HUES6 (cell line): ENCODE results near the gene FAAH.

Experiments
- H3K27ac ChIP-seq: 2 replicates; pipeline ENCODE4 v1.7.0; 2013; ENCODE audit warnings: low read depth, mild to moderate bottlenecking, low read length, inconsistent platforms
- H3K27me3 ChIP-seq: 2 replicates; pipeline ENCODE4 v1.6.1; 2013; ENCODE audit warnings: low read length; ENCODE audit not compliant: control insufficient read depth, insufficient read depth
- H3K36me3 ChIP-seq: 2 replicates; pipeline ENCODE4 v1.6.1; 2013; ENCODE audit warnings: low read length; ENCODE audit not compliant: control insufficient read depth, insufficient read depth
- H3K4me1 ChIP-seq: 2 replicates; pipeline ENCODE4 v1.6.1; 2013; ENCODE audit warnings: low read length; ENCODE audit not compliant: control insufficient read depth, insufficient read depth
- H3K4me3 ChIP-seq: 2 replicates; pipeline ENCODE4 v1.5.1; 2013; ENCODE audit warnings: low read depth, low read length
- H3K9ac ChIP-seq: one replicate; pipeline ENCODE4 v1.6.1; 2013; ENCODE audit warnings: mild to moderate bottlenecking, low read length
- H3K9me3 ChIP-seq: 2 replicates; pipeline ENCODE4 v1.6.1; 2013; ENCODE audit warnings: low read depth, low read length; ENCODE audit not compliant: control insufficient read depth, insufficient read depth

FAAH gene

DNA sequence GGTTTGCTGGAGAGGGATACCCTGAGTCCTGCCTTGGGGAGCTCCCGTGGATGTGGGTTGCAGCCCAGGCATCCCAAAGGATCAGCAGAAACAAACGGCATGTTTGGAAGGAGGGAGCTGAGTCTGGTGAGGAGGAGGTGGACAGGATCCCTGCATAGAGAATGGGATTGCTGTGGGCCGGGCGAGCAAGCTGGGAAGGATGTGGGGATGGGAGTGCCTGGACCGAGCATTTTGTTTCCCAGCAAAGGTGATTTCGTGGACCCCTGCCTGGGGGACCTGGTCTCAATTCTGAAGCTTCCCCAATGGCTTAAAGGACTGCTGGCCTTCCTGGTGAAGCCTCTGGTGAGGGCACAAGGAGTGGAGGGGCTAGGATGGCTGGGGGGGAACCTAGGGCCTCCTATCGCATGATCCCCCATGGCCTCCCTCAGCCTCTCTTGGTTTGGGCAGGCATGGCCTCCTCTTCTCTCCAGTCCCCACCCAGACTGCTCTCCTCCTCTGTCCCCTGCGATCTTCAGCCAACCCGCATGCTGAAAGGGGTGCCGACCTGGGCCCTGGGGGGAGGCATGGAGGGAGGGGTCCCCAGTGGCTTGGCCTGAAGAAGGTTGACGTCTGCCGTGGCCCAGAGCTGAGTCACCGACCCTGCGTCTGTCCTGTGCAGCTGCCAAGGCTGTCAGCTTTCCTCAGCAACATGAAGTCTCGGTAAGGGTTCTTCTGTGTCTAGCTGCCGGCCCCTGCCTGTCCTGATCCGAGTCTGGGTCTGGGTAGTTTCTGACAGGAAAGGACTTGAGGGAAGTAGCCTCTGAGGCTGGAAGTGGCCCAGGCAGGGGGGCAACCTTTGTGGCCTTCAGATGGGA, 16.3 kb downstream of the FAAH start:
- Histone ChIP-seq H3K36me3 (peaks cover 4% of the 10 kb centered on the region), H3K9me3 (no peaks in the 10 kb centered on the region), H3K27me3 (no peaks in the 10 kb centered on the region), H3K4me3 (no peak overlapping the region), H3K9ac (no peak overlapping the region), H3K27ac (no peak overlapping the region), H3K4me1 (peaks cover 16% of the 10 kb centered on the region)

DNA sequence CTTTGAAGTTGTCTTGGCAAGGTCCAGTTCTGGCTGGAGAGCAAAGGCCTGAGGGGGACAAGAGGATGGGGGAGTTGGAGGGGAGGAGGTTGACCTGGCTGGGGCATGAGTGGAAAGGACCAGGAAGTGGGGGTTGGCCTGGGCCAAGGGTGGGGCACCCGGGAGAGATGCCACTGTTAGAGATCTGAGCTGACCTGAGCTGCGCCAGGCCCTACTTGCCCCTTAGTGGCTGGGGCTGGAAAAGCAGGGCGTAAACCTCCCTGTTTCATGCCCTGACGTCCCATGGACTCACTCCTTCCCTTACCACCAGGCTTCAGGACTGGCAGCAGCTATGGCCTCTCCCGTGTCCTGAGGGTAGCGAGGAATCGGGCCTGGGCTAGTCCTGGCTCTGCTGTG, 16.9 kb downstream of the FAAH start:
- Histone ChIP-seq H3K4me3 (no peak overlapping the region), H3K36me3 (peaks cover 4% of the 10 kb centered on the region), H3K9me3 (no peaks in the 10 kb centered on the region), H3K4me1 (peaks cover 14% of the 10 kb centered on the region), H3K27me3 (no peaks in the 10 kb centered on the region), H3K9ac (no peak overlapping the region), H3K27ac (no peak overlapping the region)

DNA sequence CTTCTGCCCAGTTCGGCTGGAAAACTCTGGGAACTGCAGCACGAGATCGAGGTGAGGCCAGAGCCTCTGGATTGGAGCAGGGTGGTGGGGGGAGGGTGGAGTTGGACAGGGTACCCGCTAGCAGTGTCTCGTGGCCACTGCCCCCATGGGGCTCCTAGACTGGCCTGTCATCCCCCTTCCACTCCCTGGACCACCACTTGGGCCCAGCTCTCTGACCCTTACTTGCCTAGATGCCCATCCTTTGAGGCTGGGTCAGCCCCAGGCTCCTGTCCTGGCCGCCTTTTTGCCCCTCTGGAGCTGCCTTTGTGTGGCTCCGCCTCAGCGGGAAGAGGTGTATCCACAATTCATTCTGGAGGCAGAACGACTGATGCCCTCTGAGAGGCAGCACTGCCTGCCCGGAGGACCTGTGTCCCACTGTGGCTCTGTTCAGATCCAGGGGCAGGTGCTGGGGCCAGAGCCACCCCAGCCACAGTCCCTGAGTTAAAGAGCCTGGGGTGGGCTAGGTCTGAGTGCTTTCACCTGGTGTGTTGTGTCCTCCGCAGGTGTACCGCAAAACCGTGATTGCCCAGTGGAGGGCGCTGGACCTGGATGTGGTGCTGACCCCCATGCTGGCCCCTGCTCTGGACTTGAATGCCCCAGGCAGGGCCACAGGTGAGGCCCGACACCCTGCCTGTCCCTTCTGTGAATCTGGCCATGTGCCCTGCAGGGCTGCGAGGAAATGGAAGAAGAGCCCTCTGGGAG, 17.7 kb downstream of the FAAH start:
- no peak overlapping the region for H3K27ac ChIP-seq
- no peaks in the 10 kb centered on the region for H3K27me3 ChIP-seq
- peaks cover 4% of the 10 kb centered on the region for H3K36me3 ChIP-seq
- H3K4me1 ChIP-seq, result peaks cover 10% of the 10 kb centered on the region
- no peak overlapping the region for H3K4me3 ChIP-seq
- no peaks in the 10 kb centered on the region for H3K9me3 ChIP-seq
- no peak overlapping the region for H3K9ac ChIP-seq

DNA sequence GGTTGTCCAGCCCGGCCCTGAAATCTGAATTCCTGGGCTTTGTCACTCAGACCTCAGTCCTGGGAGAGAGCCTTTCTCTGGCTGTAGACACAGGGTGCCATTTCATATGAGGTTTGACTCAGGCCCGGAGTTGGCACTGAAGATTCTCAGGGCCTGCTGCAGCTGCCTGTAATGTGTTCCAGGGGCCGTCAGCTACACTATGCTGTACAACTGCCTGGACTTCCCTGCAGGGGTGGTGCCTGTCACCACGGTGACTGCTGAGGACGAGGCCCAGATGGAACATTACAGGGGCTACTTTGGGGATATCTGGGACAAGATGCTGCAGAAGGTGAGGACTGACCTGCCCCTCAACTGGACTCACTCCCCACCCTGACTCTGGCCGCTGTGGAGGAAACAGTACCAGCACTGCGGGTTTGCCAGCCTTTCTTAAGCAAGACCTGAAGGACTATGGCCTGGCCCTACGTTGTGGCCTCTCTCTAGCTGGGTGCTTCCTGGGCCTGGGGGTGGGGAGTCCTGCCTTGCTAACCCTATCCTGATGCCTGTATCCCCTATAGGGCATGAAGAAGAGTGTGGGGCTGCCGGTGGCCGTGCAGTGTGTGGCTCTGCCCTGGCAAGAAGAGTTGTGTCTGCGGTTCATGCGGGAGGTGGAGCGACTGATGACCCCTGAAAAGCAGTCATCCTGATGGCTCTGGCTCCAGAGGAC, 18.9 kb downstream of the FAAH start:
- no peaks in the 10 kb centered on the region for H3K9me3 ChIP-seq
- no peaks in the 10 kb centered on the region for H3K27me3 ChIP-seq
- H3K4me3 ChIP-seq, result no peak overlapping the region
- H3K27ac ChIP-seq, result no peak overlapping the region
- peaks cover 4% of the 10 kb centered on the region for H3K36me3 ChIP-seq
- no peaks in the 10 kb centered on the region for H3K4me1 ChIP-seq
- no peak overlapping the region for H3K9ac ChIP-seq

DNA sequence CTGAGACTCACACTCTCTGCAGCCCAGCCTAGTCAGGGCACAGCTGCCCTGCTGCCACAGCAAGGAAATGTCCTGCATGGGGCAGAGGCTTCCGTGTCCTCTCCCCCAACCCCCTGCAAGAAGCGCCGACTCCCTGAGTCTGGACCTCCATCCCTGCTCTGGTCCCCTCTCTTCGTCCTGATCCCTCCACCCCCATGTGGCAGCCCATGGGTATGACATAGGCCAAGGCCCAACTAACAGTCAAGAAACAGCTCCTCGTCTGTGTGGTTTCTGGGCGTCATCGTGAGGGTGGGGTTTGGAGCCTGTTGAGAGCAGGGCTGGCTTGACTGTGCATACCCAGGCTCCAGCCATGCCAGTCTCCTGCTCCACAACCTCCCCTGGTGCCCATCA, 19.5 kb downstream of the FAAH start:
- Histone ChIP-seq H3K27me3 (no peaks in the 10 kb centered on the region), H3K27ac (no peak overlapping the region), H3K36me3 (peaks cover 2% of the 10 kb centered on the region), H3K9ac (no peak overlapping the region), H3K4me1 (no peaks in the 10 kb centered on the region), H3K4me3 (no peak overlapping the region), H3K9me3 (no peaks in the 10 kb centered on the region)

DNA sequence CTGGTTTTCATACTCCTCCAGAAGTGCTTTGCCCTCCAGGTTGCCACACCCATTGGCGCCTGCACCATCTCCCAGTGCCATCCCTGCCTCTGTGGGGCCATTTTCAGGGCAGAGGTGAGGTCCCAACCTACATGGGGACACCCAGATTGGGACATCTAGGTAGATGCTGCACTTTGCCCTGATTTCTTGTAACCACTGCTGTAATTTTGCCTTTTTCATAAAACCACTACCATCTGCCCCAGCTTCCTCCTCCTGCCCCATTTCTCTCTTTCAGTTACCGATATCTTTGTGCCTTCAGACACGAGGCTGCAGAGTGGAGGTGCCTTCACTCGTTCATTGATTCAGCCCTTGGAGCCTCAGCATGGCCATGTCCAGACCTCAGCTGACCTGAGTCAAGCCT, 21.4 kb downstream of the FAAH start:
- Histone ChIP-seq H3K4me1 (no peaks in the 10 kb centered on the region), H3K27ac (no peak overlapping the region), H3K27me3 (no peaks in the 10 kb centered on the region), H3K9me3 (no peaks in the 10 kb centered on the region), H3K9ac (no peak overlapping the region), H3K4me3 (no peak overlapping the region), H3K36me3 (no peaks in the 10 kb centered on the region)

DNA sequence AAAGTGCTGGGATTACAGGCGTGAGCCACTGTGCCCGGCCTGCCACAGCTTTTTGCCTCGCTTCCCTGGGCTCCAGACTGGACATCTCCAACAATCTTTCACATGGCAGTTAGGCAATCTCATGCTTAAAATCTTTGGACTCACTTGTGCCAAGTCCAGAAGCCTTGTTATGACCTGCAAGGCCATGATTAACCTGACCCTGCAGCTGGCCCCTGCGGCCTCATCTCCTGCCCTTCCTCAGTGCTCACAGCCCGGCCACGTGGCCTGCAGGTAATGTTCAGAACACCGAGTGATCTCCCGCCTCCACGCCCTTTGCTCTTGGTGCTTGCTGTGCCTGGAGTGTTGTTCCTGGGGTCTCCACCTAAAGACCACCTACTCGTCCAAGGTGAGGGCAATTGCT, 24.9 kb downstream of the FAAH start:
- Histone ChIP-seq H3K9me3 (no peaks in the 10 kb centered on the region), H3K36me3 (no peaks in the 10 kb centered on the region), H3K9ac (no peak overlapping the region)

DNA sequence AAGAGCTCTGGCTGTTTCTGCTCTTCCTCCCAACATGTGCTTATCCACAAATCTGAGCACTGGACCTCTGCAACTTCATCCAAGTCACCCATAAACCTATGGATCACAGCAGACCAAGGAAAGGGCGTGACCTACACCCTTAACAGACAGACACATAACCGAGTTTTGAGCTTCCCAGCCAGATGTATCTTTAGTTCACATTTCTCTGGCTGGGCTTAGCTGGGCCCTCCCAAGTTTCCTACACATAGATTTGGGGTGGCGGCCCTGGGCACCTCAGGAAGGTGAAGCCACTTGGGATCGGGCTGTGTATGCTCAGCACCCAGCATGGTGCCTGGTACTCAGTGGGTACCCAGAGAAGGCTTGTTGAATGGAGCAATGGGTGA, 26.4 kb downstream of the FAAH start:
- Histone ChIP-seq H3K9ac (no peak overlapping the region), H3K27me3 (peaks cover 3% of the 10 kb centered on the region; the same call in 1 of the 2 replicates), H3K4me3 (no peak overlapping the region), H3K4me1 (no peaks in the 10 kb centered on the region), H3K9me3 (no peaks in the 10 kb centered on the region), H3K27ac (no peak overlapping the region), H3K36me3 (no peaks in the 10 kb centered on the region)

More for the DNA sequence above, 24.9 kb downstream of the FAAH start:
- Histone ChIP-seq H3K4me1 (no peaks in the 10 kb centered on the region), H3K27ac (no peak overlapping the region), H3K4me3 (no peak overlapping the region), H3K27me3 (peaks cover 3% of the 10 kb centered on the region; the same call in 1 of the 2 replicates)

DNA sequence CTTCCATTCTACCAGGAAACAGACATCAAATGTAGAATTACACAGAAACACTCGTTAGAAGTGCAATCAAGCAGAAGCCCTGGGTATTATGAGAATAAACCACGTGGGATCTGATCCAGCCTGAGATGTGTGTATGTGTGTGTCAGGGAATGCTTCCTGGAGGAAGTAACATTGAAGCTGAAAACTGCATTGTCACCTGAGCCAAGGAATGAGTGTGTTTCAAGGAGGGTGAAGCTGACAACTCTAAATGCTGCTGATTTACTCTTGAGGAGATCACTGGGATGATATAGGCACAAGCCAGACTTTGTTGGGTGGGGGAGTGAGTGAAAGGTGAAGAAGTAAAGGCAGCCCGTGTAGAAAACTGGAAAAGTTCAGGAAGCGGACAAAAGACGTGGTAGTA, 27.6 kb downstream of the FAAH start:
- Histone ChIP-seq H3K9me3 (no peaks in the 10 kb centered on the region), H3K4me3 (no peak overlapping the region), H3K36me3 (no peaks in the 10 kb centered on the region), H3K27ac (no peak overlapping the region), H3K4me1 (no peaks in the 10 kb centered on the region), H3K9ac (no peak overlapping the region), H3K27me3 (peaks cover 3% of the 10 kb centered on the region; the same call in 1 of the 2 replicates)

DNA sequence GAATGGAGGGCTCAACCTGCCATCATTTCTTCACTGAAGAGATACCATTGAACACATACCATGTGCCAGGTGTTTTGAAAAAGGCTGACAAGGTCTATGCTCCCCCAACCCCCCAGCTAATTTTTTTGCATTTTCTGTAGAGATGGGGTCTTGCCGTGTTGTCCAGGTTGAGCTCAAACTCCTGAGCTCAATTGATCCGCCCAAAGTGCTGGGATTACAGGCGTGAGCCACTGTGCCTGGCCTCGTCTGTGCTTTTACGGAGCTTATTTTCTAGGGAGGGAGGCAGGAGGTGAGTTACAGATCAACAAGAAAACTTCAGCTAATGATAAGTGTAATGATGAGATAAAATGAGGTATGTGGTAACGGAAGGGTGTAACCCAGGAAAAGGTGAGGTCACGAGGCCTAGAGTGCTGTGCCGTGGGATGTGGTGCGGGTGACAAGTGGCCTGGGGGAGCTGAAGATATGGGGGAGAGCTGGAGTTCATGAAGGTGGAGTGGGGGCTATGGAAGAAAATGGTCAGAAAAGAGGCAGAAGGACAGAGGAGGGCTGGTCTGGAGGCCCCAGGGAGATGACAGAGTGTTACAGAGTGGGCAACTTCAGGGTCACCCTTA, 28.2 kb downstream of the FAAH start:
- Histone ChIP-seq H3K9ac (no peak overlapping the region), H3K4me3 (no peak overlapping the region), H3K27ac (no peak overlapping the region), H3K4me1 (no peaks in the 10 kb centered on the region), H3K27me3 (peaks cover 3% of the 10 kb centered on the region; the same call in 1 of the 2 replicates), H3K9me3 (no peaks in the 10 kb centered on the region), H3K36me3 (no peaks in the 10 kb centered on the region)
